NT2/D1 (cell line): ENCODE results near the gene CDK15.

Source experiments
- SUZ12 ChIP-seq: IDR thresholded peaks from 2 replicates; pipeline ENCODE4 v1.6.1; 2011; ENCODE audit not compliant: insufficient read length, insufficient read depth; ENCODE audit errors: extremely low read depth
- YY1 ChIP-seq: IDR thresholded peaks from 2 replicates; pipeline ENCODE4 v1.6.1; 2011; ENCODE audit not compliant: insufficient read length, insufficient read depth
- ZNF274 ChIP-seq: IDR thresholded peaks from 2 replicates; pipeline ENCODE4 v1.6.1; 2011; ENCODE audit warnings: mild to moderate bottlenecking, low read depth, low read length

DNA sequence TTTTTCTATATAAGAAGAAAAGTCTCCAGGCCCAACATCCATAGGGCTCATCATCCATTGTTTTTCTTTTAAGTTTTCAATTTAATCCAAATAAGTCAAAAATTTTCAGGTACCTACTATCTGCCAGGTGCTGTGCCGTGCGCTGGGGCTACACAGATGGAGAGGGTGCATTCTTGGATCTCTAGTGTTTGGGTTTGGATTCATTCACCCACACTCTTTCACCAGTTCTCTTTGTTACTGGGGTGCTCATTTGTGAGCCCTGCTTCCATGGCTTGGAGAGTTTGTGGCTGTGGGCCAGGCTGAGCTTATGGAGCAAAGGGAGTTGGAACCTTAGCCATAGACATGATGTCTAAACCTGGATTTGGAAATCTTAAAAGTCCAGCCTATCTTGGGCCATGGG, 51.0 kb downstream of the CDK15 start:
- TF ChIP-seq ZNF274 (no peak), YY1 (no peak), SUZ12 (no peak)
